ENCODE data around the gene SLC8A1. TPM values are rescaled to one million over a fixed set of nuclear protein-coding genes. Genes with fewer than 3 reads are reported as not detected.

Gene SLC8A1
- total and polyA plus RNA-seq, 10 of the 15 experiments (the other 5 are each of a cell fraction or from before 2014, with no cell fraction given), result under 0.01 to 1.2 (median 0.01) TPM; not detected in 3

DNA sequence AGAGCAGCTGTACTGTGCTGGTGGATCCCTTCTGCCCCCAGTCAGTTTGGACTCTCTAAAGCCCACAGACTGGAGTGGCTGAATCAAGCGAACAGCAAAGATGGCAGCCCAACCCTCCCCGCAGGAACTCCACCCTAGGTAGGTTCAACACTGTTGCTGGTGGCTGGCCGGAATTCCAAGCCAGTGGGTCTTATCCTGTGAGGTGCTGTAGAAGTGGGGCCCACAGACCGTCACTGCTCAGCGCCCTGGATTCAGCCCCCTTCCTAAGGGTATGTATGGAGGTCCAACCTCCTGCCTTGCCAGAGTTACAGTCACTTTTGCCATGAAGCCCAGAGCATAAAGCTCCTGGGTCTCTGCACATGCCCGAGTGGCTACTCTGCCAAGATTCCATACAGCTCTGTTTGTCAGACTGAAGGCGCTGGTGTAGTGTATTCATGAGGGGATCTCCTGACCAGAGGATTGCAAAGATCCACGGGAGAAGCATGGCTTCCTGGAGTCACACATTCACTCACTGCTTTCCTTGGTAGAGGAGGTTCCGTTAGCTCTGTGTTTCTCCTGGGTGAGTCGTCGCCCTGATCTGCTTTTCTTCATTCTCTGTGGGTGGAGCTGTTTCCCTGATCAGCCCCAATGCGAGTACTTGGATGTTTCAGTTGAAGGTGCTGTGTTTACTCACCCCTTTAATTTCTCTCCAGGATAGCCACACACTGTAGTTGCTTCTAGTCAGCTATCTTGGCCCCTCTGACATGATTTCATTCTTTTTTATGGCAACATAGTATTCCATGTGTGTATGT lies 379.3 kb downstream of the SLC8A1 start (continued):
- TF ChIP-seq ESRRA (IDR thresholded peaks at IDR 0.05; ENCODE audit: low read length) (no peak), YY1 (IDR thresholded peaks at IDR 0.05; ENCODE audit: low read depth, low read length) (no peak), STAT3 (IDR thresholded peaks at IDR 0.05; ENCODE audit: low read depth, low read length) (no peak), NR2C2 (IDR thresholded peaks at IDR 0.05; ENCODE audit: borderline replicate concordance, control insufficient read depth, insufficient read length, low read depth) (no peak), YBX1 (IDR thresholded peaks at IDR 0.05) (no peak), ZNF622 (IDR thresholded peaks at IDR 0.05) (no peak), POU2F2 (IDR thresholded peaks at IDR 0.05; ENCODE audit: borderline replicate concordance, low read depth, low read length) (no peak), ZNF384 (IDR thresholded peaks at IDR 0.05; ENCODE audit: borderline replicate concordance, low read depth, low read length) (no peak), ZNF24 (IDR thresholded peaks at IDR 0.05) (no peak), NFYB (IDR thresholded peaks at IDR 0.05; ENCODE audit: insufficient read depth, low read depth, low read length) (no peak), BHLHE40 (IDR thresholded peaks at IDR 0.05; ENCODE audit: borderline replicate concordance in 1 of 2, low read depth in 2 of 2, low read length in 1 of 2) (no peak), CEBPB (IDR thresholded peaks at IDR 0.05; ENCODE audit: borderline replicate concordance in 1 of 2, low read depth in 2 of 2, low read length in 2 of 2) (no peak)

DNA sequence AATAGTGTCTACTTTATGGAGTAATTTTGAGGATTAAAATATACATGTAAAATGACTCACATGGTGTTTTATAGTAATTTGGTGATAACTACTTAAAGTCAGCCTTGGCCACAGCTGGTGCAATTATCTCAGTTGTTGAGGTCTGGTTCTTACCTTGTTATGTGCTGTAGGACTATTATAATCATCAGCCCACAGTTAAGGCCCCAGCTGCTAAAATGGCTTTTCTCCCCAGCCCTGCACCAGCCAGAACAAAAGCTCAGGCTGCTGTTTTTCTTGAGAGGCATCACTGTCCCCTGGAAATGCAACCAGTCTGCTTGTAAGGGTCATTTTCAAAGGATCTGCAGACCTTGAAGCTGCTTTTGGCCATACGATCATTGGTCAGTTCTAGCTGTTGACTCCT lies 389.5 kb downstream of the SLC8A1 start:
- WGBS (ENCODE audit: insufficient coverage, insufficient replicate concordance, low lambda C conversion rate, missing lambda C conversion rate), result 73% methylated on average over 1 of the region's 1 CpG
- in situ Hi-C loops (cut with MboI), result no loop called here
- DNase-seq (ENCODE audit: low read depth, low spot score) (no peak), ATAC-seq (no peak), FAIRE-seq (no peak)
- H2AFZ ChIP-seq (ENCODE audit: control insufficient read depth, low read depth, low read length), result no peak overlapping the region
- H3K27me3 ChIP-seq (replicated peaks in 1 of 2; ENCODE audit: control insufficient read depth in 2 of 2, insufficient read depth in 2 of 2, low read length in 1 of 2), result no peaks in the 10 kb centered on the region
- RAD21 ChIA-PET (ENCODE audit: unreplicated experiment), result no interaction called here
- H3K79me2 ChIP-seq (ENCODE audit: control insufficient read depth, insufficient read depth, low read length), result no peaks in the 10 kb centered on the region
- H4K20me1 ChIP-seq (ENCODE audit: control insufficient read depth, insufficient read depth), result no peaks in the 10 kb centered on the region
- POLR2A ChIA-PET, result no interaction called here
- H3K36me3 ChIP-seq (ENCODE audit: control insufficient read depth in 2 of 2, insufficient read depth in 2 of 2, low read length in 1 of 2), result no peaks in the 10 kb centered on the region
- no peaks in the 10 kb centered on the region for H3K4me1 ChIP-seq (ENCODE audit: control insufficient read depth, insufficient read depth, low read length)
- intact Hi-C loops (cut with micrococcal nuclease; ENCODE audit: unreplicated experiment), result no loop called here
- H3K4me2 ChIP-seq (ENCODE audit: control insufficient read depth, insufficient read depth), result no peak overlapping the region
- SMC1A ChIA-PET (ENCODE audit: uncharacterized antibody, unreplicated experiment), result no interaction called here
- no peak for TF ChIP-seq ZNF384 (IDR thresholded peaks at IDR 0.05; ENCODE audit: borderline replicate concordance, low read depth, low read length)
- TF ChIP-seq IKZF1 (conservative IDR thresholded peaks at IDR 0.05), result no peak
- no peak for TF ChIP-seq CREB1 (IDR thresholded peaks at IDR 0.05; ENCODE audit: low read depth)
- BruUV-seq (replicated peaks), result no TSS peak
- CTCF ChIA-PET, result interaction anchor here (1.6 kb wide), 1 partner anchor 492 kb away, joined by 3 read pairs; no protein-coding TSS in a partner anchor
- no peak overlapping the region for H3K9ac ChIP-seq (ENCODE audit: control insufficient read depth, insufficient read depth, low read length)
- no peak overlapping the region for H3K27ac ChIP-seq (ENCODE audit: control insufficient read depth, insufficient read depth)
- no peak overlapping the region for H3K4me3 ChIP-seq
- no peaks in the 10 kb centered on the region for H3K9me3 ChIP-seq (replicated peaks; ENCODE audit: control insufficient read depth, insufficient read depth, low read length)

Data from GM12878 (cell line).